Measurements from ENCODE around the gene NID1.
A peak's percentile ranks its signal among the peaks of the same experiment; 100 is the strongest.
"Not testable (repeated sequence)": the region's sequence is repeated elsewhere in the genome, so short reads cannot be mapped to it uniquely, and the experiment has no call there.

Gene NID1

DNA sequence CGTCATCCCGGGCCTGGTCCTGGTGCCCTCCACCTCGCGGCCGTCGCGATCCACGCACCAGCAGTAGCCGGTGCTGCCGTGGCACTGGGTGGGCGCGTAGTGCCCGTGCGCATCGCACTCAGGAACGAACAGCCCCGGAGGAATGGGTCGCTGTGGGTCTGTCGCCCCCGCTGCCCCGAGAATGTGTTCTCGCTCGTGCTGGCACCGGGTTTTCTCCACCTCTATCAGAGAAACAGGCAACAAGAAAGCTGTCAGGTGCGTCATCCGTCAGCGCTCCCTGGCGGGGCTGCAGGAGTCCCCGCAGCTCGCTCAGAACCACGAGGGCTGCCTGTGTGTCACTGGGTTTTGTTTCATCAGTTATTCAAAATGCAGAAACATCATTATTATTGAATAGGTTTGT lies 71.2 kb downstream of the NID1 start:
- no peak for DNase-seq

- DNase-seq: no peak
Measured at GRCh38 chr1:235992868-235993267, 72.0 kb downstream of the NID1 start.

DNA sequence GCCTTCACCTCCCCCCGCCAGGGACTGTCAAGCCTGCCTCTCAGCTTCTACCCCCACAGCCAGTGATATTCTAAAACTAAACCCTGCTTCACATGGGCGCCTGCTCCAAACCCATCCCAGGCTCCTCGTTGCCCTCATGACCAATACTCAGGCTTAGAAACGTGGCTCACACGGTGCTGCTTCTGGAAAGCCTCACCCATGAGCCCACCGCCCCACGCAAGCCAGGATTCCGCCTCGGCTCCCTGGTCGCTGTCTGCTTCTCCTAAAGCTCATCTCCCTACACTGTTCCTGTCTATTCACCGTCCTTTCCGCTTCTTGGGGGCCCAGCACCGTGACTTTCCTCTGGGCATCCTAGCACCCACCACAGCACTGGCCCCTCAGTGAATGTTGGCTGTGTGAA lies 72.5 kb downstream of the NID1 start:
- DNase-seq: no peak

- DNase-seq: no peak
Measured at GRCh38 chr1:235990330-235990795, 74.5 kb downstream of the NID1 start.

DNA sequence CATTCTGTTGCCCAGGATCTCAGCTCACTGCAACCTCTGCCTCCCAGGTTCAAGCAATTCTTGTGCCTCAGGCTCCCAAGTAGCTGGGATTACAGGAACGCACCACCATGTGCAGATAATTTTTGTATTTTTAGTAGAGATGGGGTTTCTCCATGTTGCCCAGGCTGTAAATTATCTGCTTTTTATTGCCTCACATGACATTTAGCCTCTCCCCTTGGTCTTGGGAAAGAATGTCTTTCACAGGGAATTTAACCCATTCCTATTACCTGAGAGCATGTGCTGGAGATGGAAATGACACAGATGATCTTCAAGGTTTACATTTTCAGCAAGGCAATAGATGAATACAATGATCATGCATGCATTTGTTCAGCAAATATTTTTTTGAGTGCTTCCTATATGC lies 75.8 kb downstream of the NID1 start:
- no peak for DNase-seq

DNA sequence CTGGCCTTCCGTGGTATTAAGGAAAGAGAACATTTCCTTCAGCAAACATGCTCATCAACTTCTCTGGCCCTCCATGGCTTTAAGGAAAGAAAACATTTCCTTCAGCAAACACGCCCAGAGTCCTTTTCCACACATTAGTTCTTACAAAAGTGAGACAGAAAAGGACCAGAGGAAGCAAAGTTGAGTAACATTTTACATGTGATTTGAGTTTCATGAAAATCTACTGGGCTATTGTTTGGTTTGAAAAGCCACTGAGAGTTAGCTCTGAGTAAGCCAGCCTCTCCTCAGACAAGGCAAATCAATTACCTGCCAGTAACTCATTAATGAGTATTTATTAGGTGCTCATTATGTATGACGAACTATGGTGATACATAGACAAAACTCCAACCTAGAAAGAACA lies 78.0 kb downstream of the NID1 start:
- no peak for DNase-seq

GRCh38 chr1:235984041-235984825 lies 80.7 kb downstream of the NID1 start:
- DNase-seq: no peak

- DNase-seq: no peak
Measured at GRCh38 chr1:235980976-235981375, 83.9 kb downstream of the NID1 start.

DNA sequence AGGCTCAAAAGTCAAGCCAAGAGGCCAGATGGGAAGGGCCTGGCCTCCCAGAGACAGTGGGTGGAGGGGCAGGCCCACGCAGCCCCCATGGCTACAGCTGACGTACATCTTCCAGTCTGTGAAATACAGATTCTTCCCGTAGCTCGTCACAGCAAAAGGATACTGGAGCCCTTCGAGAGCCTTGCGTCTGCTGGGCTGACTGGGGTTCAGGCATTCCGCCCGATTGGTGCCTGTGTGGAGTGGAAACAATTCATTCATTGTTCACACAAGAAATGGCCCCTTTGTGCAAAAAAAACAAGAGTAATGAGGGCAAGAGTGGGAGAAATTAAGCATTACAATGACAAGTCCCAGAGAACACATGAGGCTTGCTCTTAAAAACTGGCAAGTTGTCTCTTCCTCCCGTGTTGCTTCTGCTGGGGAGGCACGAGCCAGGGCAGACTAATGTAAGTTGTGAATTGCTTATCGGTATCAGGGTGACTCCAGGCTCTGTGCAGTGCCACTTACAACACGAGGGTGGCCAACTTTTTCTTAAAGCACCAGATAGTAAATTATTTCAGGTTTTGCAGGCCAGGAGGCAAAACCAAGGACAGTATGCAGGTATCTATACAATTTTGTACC lies 85.1 kb downstream of the NID1 start:
- DNase-seq: no peak

DNA sequence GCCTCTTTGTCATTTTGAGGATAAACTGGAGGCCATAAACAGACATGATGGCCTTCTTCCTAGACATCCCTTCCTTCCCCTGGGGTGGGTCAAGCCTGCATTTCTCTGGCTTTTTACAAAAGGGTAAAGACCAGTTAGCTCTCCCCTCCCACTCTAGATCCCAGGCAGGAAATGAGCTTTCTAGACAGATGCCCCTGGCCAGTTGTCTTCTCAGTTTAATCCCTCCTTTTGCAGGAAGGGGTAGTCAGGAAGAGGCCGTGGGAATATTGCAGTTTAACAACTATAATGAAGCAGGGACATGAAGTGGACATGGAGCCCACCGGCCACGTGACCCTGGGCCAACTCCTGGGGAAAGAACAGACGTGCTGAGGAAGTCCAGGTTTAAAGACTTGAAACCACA lies 85.7 kb downstream of the NID1 start:
- DNase-seq: no peak

- DNase-seq: no peak
Measured at GRCh38 chr1:235976490-235976889, 88.4 kb downstream of the NID1 start.

DNA sequence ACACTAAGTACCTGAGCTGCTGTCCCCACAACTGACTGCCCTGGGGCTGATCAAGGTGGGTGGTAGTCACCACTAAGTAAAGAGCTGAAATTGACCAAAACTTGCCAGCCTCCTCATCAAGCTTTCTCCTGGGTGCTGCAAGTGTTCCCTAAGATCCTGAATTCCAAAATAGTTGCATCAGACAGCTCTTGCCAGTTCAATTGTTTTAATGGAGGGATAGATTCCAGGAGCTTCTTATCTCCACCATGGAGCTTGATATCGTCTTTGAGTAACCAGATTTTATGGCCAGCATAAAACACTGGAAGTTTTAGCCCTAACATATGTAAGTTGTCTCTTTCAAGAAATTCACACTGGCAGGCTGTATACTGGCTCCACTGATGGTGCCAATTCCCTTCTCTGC lies 90.3 kb downstream of the NID1 start:
- no peak for DNase-seq

DNA sequence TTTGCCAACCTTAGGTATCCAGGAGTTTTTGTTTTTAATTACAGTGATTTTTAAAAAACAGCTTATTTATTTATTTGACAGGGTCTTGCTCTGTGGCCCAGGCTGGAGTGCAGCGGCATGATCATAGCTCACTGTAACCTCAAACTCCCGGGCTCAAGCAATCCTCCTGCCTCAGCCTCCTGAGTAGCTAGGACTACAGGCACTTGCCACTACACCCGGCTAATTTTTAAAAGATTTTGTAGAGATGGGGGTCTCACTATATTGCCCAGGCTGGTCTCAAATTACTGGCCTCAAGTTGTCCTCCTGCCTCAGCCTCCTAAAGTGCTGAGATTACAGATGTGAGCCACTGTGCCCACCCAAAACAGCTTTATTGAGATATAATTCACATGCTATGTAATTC lies 92.2 kb downstream of the NID1 start:
- DNase-seq: not testable (repeated sequence)

DNA sequence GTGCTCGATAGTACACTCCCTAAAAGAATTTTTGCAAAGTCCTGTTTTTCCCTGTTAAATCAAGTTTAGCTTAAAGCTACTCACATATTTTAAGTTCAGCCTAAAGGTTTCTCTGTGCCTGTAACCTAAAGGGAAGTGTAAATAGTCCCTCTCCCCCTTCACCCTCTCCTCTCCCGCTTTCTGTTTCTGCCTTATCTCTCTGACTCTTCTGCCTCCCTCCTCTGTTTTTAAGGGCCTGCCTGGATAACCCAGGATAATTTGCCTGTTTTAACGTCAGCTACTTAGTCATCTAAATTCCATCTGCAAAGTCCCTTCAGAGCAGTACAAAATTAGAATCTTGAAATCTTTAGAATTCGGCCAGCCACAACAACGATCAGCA lies 92.6 kb downstream of the NID1 start:
- DNase-seq: no peak

GRCh38 chr1:235971571-235972310 lies 93.1 kb downstream of the NID1 start:
- peak; percentile 80 for DNase-seq

DNA sequence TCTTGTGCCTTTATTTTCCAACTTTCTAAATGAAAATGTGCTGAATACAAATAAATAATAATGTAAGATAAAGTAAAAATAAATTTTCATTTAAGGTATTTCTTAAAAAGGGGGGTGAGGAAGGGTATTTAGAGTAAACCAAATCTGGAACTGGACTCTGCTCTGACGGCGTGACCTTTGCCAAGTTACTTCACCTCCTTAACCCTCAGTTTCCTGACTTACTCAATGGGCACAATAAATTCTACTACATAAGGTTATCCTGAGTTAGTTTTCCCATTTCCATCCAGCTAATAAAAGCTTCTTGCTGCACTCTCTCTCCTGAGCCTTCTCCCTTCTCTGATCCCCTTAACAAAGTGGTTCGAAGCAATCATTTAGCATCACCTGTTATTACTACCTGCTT lies 93.9 kb downstream of the NID1 start:
- no peak for DNase-seq

DNA sequence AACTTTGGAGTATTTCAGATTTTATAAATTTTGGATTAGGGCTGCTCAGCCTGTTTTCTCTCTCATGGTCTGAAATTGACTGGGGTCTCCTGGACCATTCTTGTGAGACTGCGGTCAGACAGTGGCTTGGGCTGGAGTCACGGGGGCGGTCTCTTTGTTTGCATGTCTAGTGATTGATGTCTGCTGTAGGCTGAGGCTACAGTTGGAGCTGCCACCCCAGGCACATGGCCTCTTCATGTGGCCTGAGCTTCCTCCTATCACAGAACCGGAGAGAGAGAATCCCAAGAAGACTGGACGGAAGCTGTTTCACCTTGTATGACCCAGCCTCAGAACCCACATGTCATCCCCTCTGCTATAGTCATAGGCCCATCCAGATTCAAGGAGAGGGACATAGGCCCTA lies 96.1 kb downstream of the NID1 start:
- DNase-seq: no peak

GRCh38 chr1:235966134-235966533 lies 98.8 kb downstream of the NID1 start:
- DNase-seq: not testable (repeated sequence)

GRCh38 chr1:235960809-235961208 lies 104.1 kb downstream of the NID1 start:
- no peak for DNase-seq

GRCh38 chr1:235958021-235958420 lies 106.9 kb downstream of the NID1 start:
- DNase-seq: no peak

DNA sequence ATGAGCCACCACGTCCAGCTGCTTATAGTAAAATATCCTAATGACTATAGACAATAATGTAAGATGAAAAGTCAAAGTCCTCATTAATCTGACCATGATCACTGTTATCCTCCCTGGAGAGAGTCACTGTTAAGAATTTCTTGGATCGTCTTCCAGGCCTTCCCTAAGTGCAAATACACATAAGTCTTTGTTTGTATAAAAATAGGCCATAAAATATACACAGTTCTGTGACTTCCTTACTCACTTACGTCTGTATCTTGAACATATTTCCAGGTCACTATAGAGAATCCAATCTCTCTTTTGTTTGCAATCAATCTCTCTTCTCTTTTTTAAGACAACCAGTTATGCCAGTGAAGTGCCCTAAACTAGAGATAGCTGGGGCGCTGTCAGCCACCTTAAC lies 109.1 kb downstream of the NID1 start:
- DNase-seq: no peak

DNA sequence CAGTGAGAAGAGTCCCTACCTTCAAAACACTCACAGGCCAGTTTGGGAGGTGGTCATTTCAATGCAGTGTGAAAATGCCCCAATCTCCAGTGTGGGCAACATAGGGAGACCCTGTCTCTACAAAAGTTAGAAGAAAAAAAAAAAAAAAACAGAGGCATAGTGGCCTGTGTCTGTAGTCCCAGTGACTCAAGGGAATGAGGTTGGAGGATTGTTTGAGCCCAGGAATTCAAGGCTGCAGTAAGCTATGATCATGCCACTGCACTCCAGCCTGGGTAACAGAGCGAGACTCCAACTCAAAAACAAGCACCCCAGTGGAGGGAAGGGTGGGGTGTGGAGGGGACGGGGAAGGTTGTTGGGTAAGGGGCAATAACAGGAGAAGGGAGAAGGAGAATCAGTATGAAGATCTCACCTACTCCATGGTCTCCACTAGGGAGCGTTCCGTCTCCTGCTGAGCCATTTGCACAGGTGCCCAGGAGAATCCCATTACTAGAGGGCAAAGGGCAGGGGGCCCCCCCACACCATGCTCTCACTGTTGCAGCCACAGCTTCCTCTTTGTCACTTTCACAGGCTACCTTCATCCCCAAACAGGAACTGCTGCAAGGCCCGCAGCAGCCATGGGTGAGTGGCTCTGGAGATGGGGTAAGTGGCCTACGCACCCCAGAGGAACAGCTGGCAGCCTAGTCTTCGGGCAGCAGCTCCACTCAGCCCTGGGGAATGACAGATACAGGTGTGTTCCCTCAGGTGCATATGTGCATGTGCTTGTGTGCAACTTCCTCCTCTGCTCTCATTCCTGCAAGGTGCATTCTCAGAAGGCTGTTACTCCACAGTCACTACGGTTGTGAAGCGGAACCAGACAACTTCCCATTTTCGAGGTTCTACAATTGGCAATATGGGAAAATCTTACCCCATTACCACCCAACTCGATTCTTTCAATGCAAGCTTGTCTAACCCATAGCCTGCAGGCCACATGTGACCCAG lies 110.3 kb downstream of the NID1 start:
- DNase-seq: peak; percentile 17

DNA sequence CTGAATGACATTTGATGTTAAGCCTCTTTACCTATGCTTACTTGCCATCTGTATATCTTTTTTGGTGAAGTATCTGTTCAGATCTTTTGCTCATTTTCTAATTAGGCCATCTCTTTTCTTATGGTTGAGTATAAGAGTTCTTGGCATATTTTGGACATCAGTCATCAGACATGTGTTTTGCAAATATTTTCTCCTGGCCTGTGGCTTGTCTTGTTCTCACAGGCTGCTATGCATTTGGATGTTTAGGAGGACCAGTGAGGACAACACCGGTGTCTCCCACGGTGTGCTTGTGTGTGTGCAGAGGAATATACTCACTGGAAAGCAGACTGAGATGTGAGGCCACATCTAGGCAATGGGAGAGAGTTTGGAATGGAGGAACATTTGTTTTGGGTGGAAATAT lies 111.1 kb downstream of the NID1 start:
- no peak for DNase-seq
